SK-MEL-5 (cell line): ENCODE measurements around the gene TP63. TPM values are rescaled to one million over a fixed set of nuclear protein-coding genes. Genes with fewer than 3 reads are reported as not detected.

Experiments
- DNase-seq: peaks from one replicate; pipeline ENCODE4 v3.0.0-alpha.2; 2016; ENCODE audit warnings: low read depth, low spot score
- in situ Hi-C: cut with HindIII; loops from 2 replicates; pipeline ENCODE4 v1.10.0; 2016; ENCODE audit warnings: low sequenced_read_pairs, high pct_unique_total_duplicates, low pct_unique_long_range_greater_than_20kb
- total RNA-seq: library from RNA; depleted of rRNA; stranded (reverse); fragments of >200 nt; shearing (Covaris generic); gene quantifications from 2 replicates; pipeline ENCODE4 v1.2.3, GENCODE V29; 2014

Gene TP63
- total RNA-seq, 1 experiment from 2014 or later, result not detected

GRCh38 chr3:189781415-189781814, 150.2 kb downstream of the TP63 start:
- in situ Hi-C loops, result no loop called here
- DNase-seq, result no peak

GRCh38 chr3:189786479-189787064, 155.4 kb downstream of the TP63 start:
- in situ Hi-C loops, result no loop called here
- peak; percentile 4 for DNase-seq

- in situ Hi-C loops, result no loop called here
- no peak for DNase-seq
These were observed 156.0 kb downstream of the TP63 start for GRCh38 chr3:189787191-189787590.

GRCh38 chr3:189787632-189788031, 156.4 kb downstream of the TP63 start:
- DNase-seq, result no peak
- in situ Hi-C loops, result no loop called here

GRCh38 chr3:189789432-189789831, 158.2 kb downstream of the TP63 start:
- in situ Hi-C loops, result no loop called here
- DNase-seq, result no peak

GRCh38 chr3:189790658-189791057, 159.5 kb downstream of the TP63 start:
- in situ Hi-C loops, result no loop called here
- no peak for DNase-seq

- in situ Hi-C loops, result no loop called here
- DNase-seq, result no peak
These were observed 161.1 kb downstream of the TP63 start for GRCh38 chr3:189792046-189792929.

- in situ Hi-C loops, result no loop called here
These were observed 163.3 kb downstream of the TP63 start for GRCh38 chr3:189794518-189794917.

GRCh38 chr3:189797103-189797750, 166.0 kb downstream of the TP63 start:
- in situ Hi-C loops, result no loop called here
- no peak for DNase-seq

More at GRCh38 chr3:189794518-189794917, 163.3 kb downstream of the TP63 start:
- no peak for DNase-seq

GRCh38 chr3:189799366-189799765, 168.2 kb downstream of the TP63 start:
- in situ Hi-C loops, result no loop called here
- no peak for DNase-seq

GRCh38 chr3:189800436-189800835, 169.2 kb downstream of the TP63 start:
- in situ Hi-C loops, result no loop called here
- no peak for DNase-seq

GRCh38 chr3:189803254-189803653, 172.1 kb downstream of the TP63 start:
- in situ Hi-C loops, result no loop called here
- DNase-seq, result no peak

- in situ Hi-C loops, result no loop called here
- DNase-seq, result no peak
These were observed 174.3 kb downstream of the TP63 start for GRCh38 chr3:189805375-189806067.

- peak; percentile 8 for DNase-seq
- in situ Hi-C loops, result no loop called here
These were observed 175.2 kb downstream of the TP63 start for GRCh38 chr3:189806171-189806951.

GRCh38 chr3:189808246-189809007, 177.2 kb downstream of the TP63 start:
- no peak for DNase-seq
- in situ Hi-C loops, result no loop called here

- in situ Hi-C loops, result no loop called here
- no peak for DNase-seq
These were observed 178.4 kb downstream of the TP63 start for GRCh38 chr3:189809583-189809982.
